ENCODE measurements around the gene DLG1. TPM values are rescaled to one million over a fixed set of nuclear protein-coding genes. Genes with fewer than 3 reads are reported as not detected.
A peak's percentile ranks its signal among the peaks of the same experiment; 100 is the strongest.

DLG1 gene
- total and polyA plus RNA-seq, 2 donors from 2014 or later: 19.4 to 101 TPM

DNA sequence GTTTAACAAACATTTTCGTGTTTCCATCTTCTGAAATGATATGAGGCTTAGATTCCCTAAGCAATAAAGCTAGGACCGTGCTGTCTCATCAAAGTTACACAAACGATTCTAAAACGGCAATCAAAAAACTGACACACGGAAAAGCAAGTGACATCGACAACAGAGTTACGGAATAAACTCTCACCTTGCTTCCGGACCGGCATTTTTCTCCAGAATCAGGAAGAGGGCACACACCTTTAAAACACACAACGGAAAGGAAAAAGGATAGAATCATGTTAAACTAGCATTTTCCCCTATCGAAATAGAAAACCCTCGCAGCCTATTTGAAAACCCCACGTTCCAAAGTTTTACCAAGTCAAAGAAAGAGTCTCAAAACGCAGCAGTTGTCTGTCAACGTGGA is 1.4 kb downstream of the DLG1 start:
- DNase-seq: no peak
- intact Hi-C loops (cut with DNase I): no loop called here
- H3K36me3 ChIP-seq (ENCODE audit: control insufficient read depth in 2 of 3, insufficient read depth in 3 of 3, low read length in 3 of 3): peaks cover 0 to 8% (median 0%) of the 10 kb centered on the region in 3 donors
- H3K4me3 ChIP-seq (ENCODE audit: low read length in 3 of 3): peak overlapping the region; percentile 65 to 88 (median 77)
- H3K9ac ChIP-seq (ENCODE audit: low read length in 3 of 3): peak overlapping the region; percentile 14 to 88 (median 58)
- H3K27me3 ChIP-seq (ENCODE audit: control insufficient read depth, insufficient read depth, low read length): no peaks in the 10 kb centered on the region
- peak overlapping the region; percentile 86 to 94 for H3K27ac ChIP-seq (ENCODE audit: low read depth in 2 of 2, low read length in 2 of 2)
- peaks cover 0 to 9% (median 5%) of the 10 kb centered on the region in 3 donors for H3K4me1 ChIP-seq (ENCODE audit: control insufficient read depth in 2 of 3, insufficient read depth in 2 of 3, low read depth in 1 of 3, low read length in 3 of 3)
- no peaks in the 10 kb centered on the region for H3K9me3 ChIP-seq (ENCODE audit: control insufficient read depth in 2 of 3, insufficient read depth in 1 of 3, low read length in 3 of 3)
- FAIRE-seq: no peak
- TF ChIP-seq, protein P1, sequence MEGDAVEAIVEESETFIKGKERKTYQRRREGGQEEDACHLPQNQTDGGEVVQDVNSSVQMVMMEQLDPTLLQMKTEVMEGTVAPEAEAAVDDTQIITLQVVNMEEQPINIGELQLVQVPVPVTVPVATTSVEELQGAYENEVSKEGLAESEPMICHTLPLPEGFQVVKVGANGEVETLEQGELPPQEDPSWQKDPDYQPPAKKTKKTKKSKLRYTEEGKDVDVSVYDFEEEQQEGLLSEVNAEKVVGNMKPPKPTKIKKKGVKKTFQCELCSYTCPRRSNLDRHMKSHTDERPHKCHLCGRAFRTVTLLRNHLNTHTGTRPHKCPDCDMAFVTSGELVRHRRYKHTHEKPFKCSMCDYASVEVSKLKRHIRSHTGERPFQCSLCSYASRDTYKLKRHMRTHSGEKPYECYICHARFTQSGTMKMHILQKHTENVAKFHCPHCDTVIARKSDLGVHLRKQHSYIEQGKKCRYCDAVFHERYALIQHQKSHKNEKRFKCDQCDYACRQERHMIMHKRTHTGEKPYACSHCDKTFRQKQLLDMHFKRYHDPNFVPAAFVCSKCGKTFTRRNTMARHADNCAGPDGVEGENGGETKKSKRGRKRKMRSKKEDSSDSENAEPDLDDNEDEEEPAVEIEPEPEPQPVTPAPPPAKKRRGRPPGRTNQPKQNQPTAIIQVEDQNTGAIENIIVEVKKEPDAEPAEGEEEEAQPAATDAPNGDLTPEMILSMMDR (IDR thresholded peaks at IDR 0.05; ENCODE audit: borderline replicate concordance, extremely low read depth, insufficient read depth): no peak

DNA sequence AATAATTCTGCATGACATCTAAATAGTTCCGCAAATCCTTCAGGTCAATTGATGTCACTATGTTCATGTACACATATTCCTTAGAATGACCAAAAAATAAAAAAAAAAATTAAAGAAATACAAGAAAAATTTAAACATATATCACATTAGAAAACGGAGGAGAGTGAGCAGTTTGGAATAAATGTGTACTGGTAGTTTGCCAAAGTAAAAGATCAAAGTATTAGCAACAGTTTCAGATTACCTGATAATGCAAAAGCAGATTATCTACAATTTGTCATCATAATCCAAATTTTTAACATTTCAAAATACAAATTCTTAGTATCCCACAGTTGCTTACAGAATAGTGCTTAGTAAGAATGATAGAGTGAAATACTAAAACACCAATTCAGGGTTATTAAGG is 1.9 kb downstream of the DLG1 start:
- TF ChIP-seq, protein P1 (IDR thresholded peaks at IDR 0.05; ENCODE audit: borderline replicate concordance, extremely low read depth, insufficient read depth): no peak
- peak overlapping the region in 1 of 3 donors; percentile 88 for H3K9ac ChIP-seq (ENCODE audit: low read length in 3 of 3)
- H3K36me3 ChIP-seq (ENCODE audit: control insufficient read depth in 2 of 3, insufficient read depth in 3 of 3, low read length in 3 of 3): peaks cover 0 to 8% (median 0%) of the 10 kb centered on the region in 3 donors
- peak overlapping the region; percentile 65 to 88 (median 77) for H3K4me3 ChIP-seq (ENCODE audit: low read length in 3 of 3)
- FAIRE-seq (no peak), DNase-seq (no peak)
- no peaks in the 10 kb centered on the region for H3K27me3 ChIP-seq (ENCODE audit: control insufficient read depth, insufficient read depth, low read length)
- intact Hi-C loops (cut with DNase I): no loop called here
- no peaks in the 10 kb centered on the region for H3K9me3 ChIP-seq (ENCODE audit: control insufficient read depth in 2 of 3, insufficient read depth in 1 of 3, low read length in 3 of 3)
- peaks cover 0 to 9% (median 5%) of the 10 kb centered on the region in 3 donors for H3K4me1 ChIP-seq (ENCODE audit: control insufficient read depth in 2 of 3, insufficient read depth in 2 of 3, low read depth in 1 of 3, low read length in 3 of 3)
- H3K27ac ChIP-seq (ENCODE audit: low read depth in 2 of 2, low read length in 2 of 2): no peak overlapping the region

DNA sequence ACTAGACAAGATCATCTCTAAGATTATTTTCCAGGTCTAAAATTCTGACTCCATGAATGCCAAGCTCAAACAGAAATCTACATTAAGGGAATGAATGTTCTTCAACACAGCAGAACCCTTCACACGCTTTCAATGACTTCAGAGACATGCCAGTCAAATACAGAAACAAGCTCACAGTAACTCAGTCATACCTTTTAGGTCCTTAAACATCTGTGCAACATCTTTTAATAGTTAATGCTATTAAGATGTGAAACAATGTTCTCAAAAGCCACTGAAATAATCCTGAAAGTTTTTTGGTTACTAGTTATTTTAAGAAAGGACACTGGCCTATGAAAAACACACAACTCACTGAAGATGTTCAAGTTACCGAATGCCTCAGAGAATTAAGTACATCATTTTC is 2.5 kb downstream of the DLG1 start:
- Histone ChIP-seq H3K4me1 (ENCODE audit: control insufficient read depth in 2 of 3, insufficient read depth in 2 of 3, low read depth in 1 of 3, low read length in 3 of 3) (peaks cover 0 to 9% (median 5%) of the 10 kb centered on the region in 3 donors), H3K9me3 (ENCODE audit: control insufficient read depth in 2 of 3, insufficient read depth in 1 of 3, low read length in 3 of 3) (no peaks in the 10 kb centered on the region), H3K9ac (ENCODE audit: low read length in 3 of 3) (no peak overlapping the region), H3K27ac (ENCODE audit: low read depth in 2 of 2, low read length in 2 of 2) (no peak overlapping the region), H3K27me3 (ENCODE audit: control insufficient read depth, insufficient read depth, low read length) (no peaks in the 10 kb centered on the region), H3K36me3 (ENCODE audit: control insufficient read depth in 2 of 3, insufficient read depth in 3 of 3, low read length in 3 of 3) (peaks cover 0 to 8% (median 0%) of the 10 kb centered on the region in 3 donors), H3K4me3 (ENCODE audit: low read length in 3 of 3) (peak overlapping the region in 1 of 3 donors; percentile 88)
- DNase-seq (no peak), FAIRE-seq (no peak)
- TF ChIP-seq, protein P1 (IDR thresholded peaks at IDR 0.05; ENCODE audit: borderline replicate concordance, extremely low read depth, insufficient read depth): no peak
- intact Hi-C loops (cut with DNase I): no loop called here
